Kidney epithelial cell (primary cell): Measurements from ENCODE around the gene TAC4. TPM values are rescaled to one million over a fixed set of nuclear protein-coding genes. Genes with fewer than 3 reads are reported as not detected.

Source experiments
- DNase-seq: peaks from one replicate; pipeline ENCODE4 v3.0.0-alpha.2; 2010; ENCODE audit warnings: low read depth
- H3K27me3 ChIP-seq: 2 replicates; pipeline ENCODE4 v1.6.0; 2011; ENCODE audit warnings: low read length; ENCODE audit not compliant: control insufficient read depth, insufficient read depth
- H3K36me3 ChIP-seq: 2 replicates; pipeline ENCODE4 v1.5.1; 2011; ENCODE audit warnings: low read length; ENCODE audit not compliant: control insufficient read depth, insufficient read depth
- H3K4me3 ChIP-seq: 2 replicates; pipeline ENCODE4 v1.5.1; 2011; ENCODE audit warnings: low read depth, mild to moderate bottlenecking, control low read depth, low read length
- total RNA-seq: library from RNA; depleted of rRNA; stranded (reverse); fragments of >200 nt; gene quantifications from 2 replicates; pipeline ENCODE4 v1.2.3, GENCODE V29; 2015
- TF ChIP-seq, protein P1 (sequence below): IDR thresholded peaks from 2 replicates; pipeline ENCODE4 v1.5.1; 2011; ENCODE audit warnings: mild to moderate bottlenecking, moderate library complexity, low read length, control low read depth, inconsistent platforms; ENCODE audit not compliant: insufficient read depth, poor library complexity, severe bottlenecking

TAC4 gene
- total RNA-seq, 1 donor from 2014 or later: not detected

- TF ChIP-seq, protein P1, sequence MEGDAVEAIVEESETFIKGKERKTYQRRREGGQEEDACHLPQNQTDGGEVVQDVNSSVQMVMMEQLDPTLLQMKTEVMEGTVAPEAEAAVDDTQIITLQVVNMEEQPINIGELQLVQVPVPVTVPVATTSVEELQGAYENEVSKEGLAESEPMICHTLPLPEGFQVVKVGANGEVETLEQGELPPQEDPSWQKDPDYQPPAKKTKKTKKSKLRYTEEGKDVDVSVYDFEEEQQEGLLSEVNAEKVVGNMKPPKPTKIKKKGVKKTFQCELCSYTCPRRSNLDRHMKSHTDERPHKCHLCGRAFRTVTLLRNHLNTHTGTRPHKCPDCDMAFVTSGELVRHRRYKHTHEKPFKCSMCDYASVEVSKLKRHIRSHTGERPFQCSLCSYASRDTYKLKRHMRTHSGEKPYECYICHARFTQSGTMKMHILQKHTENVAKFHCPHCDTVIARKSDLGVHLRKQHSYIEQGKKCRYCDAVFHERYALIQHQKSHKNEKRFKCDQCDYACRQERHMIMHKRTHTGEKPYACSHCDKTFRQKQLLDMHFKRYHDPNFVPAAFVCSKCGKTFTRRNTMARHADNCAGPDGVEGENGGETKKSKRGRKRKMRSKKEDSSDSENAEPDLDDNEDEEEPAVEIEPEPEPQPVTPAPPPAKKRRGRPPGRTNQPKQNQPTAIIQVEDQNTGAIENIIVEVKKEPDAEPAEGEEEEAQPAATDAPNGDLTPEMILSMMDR: no peak
- DNase-seq: no peak
- H3K36me3 ChIP-seq: peaks cover 2% of the 10 kb centered on the region
Observed at GRCh38 chr17:49819138-49819537, 28.7 kb downstream of the TAC4 start.

DNA sequence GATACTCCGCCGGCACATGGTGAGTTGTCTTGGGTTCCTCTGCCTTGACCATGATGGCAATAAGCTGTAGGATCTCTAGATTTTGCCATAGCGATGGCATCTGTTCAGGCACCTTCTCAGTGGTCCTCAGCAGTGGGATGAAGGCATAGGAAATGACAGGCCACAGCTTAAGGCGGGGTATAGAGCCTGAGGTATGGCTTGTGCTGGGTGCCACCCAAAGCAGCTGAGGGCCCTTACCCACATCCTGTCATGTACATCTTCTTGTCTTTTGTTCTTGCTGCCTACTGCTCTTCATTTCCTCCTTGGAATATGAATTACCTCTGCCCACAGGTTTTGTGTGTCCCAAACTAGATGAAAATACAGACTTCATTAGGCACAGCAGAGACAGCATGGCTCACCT is 29.9 kb downstream of the TAC4 start:
- H3K27me3 ChIP-seq: no peaks in the 10 kb centered on the region
- peaks cover 2% of the 10 kb centered on the region for H3K36me3 ChIP-seq
- TF ChIP-seq, protein P1: no peak
- no peak for DNase-seq
- H3K4me3 ChIP-seq: no peak overlapping the region

More at GRCh38 chr17:49819138-49819537, 28.7 kb downstream of the TAC4 start:
- Histone ChIP-seq H3K4me3 (no peak overlapping the region), H3K27me3 (no peaks in the 10 kb centered on the region)

DNA sequence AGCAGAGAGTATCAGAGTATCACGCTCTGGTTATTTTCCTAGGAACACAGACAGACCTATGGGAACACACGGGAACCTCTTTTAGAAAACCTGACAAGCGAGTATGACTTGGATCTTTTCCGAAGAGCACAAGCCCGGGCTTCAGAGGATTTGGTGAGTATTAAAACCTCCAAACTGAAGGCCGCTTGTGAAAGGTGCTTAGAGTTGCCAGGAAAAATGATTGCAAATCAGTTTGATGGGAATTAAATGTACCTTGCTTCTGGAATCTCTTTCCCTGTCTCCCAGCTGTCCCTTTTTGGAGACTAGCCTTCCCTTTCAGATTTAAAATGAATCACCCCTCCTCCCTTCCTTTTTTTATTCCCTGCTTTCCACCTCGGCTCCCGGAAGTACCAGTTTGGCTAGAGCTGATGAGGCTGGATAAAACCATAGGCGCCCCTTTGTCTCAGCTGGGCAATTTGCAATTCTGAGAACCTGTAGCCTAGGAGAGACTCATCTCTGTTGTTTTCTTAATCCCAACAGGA is 32.0 kb downstream of the TAC4 start:
- Histone ChIP-seq H3K4me3 (no peak overlapping the region), H3K36me3 (peaks cover 2% of the 10 kb centered on the region)
- DNase-seq: no peak

DNA sequence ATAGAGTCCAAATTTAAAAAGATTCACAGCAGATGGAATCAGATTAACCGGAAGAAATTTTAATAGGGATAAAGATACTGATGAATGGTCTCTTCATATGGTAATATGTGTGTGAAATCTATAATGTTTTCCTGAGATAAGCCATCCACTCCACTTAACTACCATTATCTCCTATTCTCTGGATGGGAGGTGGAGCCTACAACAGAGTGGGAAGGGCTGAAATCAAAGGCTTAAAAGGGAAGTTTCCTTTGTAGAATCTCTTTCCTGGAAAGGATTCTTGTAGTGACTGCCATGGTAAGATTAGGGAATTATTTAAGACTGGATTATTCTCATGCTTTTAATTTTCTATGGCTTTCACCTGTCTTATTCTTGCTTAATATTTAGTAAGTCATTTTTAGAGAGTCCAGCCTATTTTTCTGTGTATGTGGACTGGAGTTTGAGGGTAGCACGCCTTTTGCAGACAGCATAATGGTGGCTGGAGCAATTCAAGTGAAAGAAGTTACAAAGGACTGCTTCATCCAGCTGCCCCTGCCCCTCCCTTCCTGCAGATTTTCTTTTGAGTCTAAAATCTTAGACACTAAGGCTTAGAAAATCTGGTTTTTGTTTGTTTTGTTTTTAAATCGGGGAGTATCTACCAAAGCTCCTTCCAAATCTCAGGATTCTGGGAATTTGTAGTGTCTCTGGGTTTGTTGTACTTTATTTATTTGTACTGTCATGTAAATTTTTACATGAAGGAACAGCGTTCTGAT is 32.9 kb downstream of the TAC4 start:
- DNase-seq: no peak
- Histone ChIP-seq H3K4me3 (no peak overlapping the region), H3K27me3 (no peaks in the 10 kb centered on the region), H3K36me3 (peaks cover 2% of the 10 kb centered on the region)
- TF ChIP-seq, protein P1: no peak

More for the DNA sequence above, 32.0 kb downstream of the TAC4 start:
- TF ChIP-seq, protein P1: no peak
- H3K27me3 ChIP-seq: no peaks in the 10 kb centered on the region

- Histone ChIP-seq H3K4me3 (no peak overlapping the region), H3K27me3 (no peaks in the 10 kb centered on the region), H3K36me3 (no peaks in the 10 kb centered on the region)
- no peak for DNase-seq
- TF ChIP-seq, protein P1: no peak
Observed at GRCh38 chr17:49809056-49809455, 38.8 kb downstream of the TAC4 start.
